ENCODE data around the gene PIP5KL1.

The PIP5KL1 gene

GRCh38 chr9:127971357-127972235 is 41.0 kb upstream of the PIP5KL1 start:
- no peaks in the 10 kb centered on the region for H3K27me3 Mint-ChIP-seq
- peaks cover 94% of the 10 kb centered on the region for H3K4me1 Mint-ChIP-seq
- peak overlapping the region; percentile 96 for H3K4me3 Mint-ChIP-seq
- no peaks in the 10 kb centered on the region for H3K36me3 Mint-ChIP-seq
- H3K9me3 Mint-ChIP-seq, result no peaks in the 10 kb centered on the region
- H3K27ac Mint-ChIP-seq, result peak overlapping the region; percentile 98

- Mint-ChIP-seq H3K27ac (peak overlapping the region; percentile 98), H3K27me3 (no peaks in the 10 kb centered on the region), H3K36me3 (no peaks in the 10 kb centered on the region), H3K9me3 (no peaks in the 10 kb centered on the region), H3K4me3 (peak overlapping the region; percentile 78), H3K4me1 (peaks cover 93% of the 10 kb centered on the region)
Observed at GRCh38 chr9:127970401-127971313, 40.1 kb upstream of the PIP5KL1 start.

GRCh38 chr9:127968700-127969383 is 38.3 kb upstream of the PIP5KL1 start:
- H3K4me3 Mint-ChIP-seq, result peak overlapping the region; percentile 78
- H3K9me3 Mint-ChIP-seq, result no peaks in the 10 kb centered on the region
- peak overlapping the region; percentile 98 for H3K27ac Mint-ChIP-seq
- H3K27me3 Mint-ChIP-seq, result no peaks in the 10 kb centered on the region
- peaks cover 95% of the 10 kb centered on the region for H3K4me1 Mint-ChIP-seq
- H3K36me3 Mint-ChIP-seq, result no peaks in the 10 kb centered on the region

GRCh38 chr9:127968042-127968441 is 37.5 kb upstream of the PIP5KL1 start:
- H3K36me3 Mint-ChIP-seq, result no peaks in the 10 kb centered on the region
- H3K27ac Mint-ChIP-seq, result peak overlapping the region; percentile 98
- H3K27me3 Mint-ChIP-seq, result no peaks in the 10 kb centered on the region
- H3K4me3 Mint-ChIP-seq, result peak overlapping the region; percentile 78
- H3K4me1 Mint-ChIP-seq, result peaks cover 98% of the 10 kb centered on the region
- no peaks in the 10 kb centered on the region for H3K9me3 Mint-ChIP-seq

- Mint-ChIP-seq H3K9me3 (no peaks in the 10 kb centered on the region), H3K27ac (peak overlapping the region; percentile 98), H3K4me3 (peak overlapping the region; percentile 88), H3K27me3 (no peaks in the 10 kb centered on the region), H3K36me3 (peaks cover 2% of the 10 kb centered on the region), H3K4me1 (peaks cover 98% of the 10 kb centered on the region)
Observed at GRCh38 chr9:127967151-127967809, 36.7 kb upstream of the PIP5KL1 start.

GRCh38 chr9:127966416-127967150 is 36.0 kb upstream of the PIP5KL1 start:
- Mint-ChIP-seq H3K27ac (peak overlapping the region; percentile 83), H3K9me3 (no peaks in the 10 kb centered on the region), H3K36me3 (peaks cover 2% of the 10 kb centered on the region), H3K27me3 (no peaks in the 10 kb centered on the region), H3K4me3 (peak overlapping the region; percentile 88), H3K4me1 (peaks cover 98% of the 10 kb centered on the region)

GRCh38 chr9:127965953-127966352 is 35.4 kb upstream of the PIP5KL1 start:
- Mint-ChIP-seq H3K4me1 (peaks cover 98% of the 10 kb centered on the region), H3K27me3 (no peaks in the 10 kb centered on the region), H3K9me3 (no peaks in the 10 kb centered on the region), H3K27ac (peak overlapping the region; percentile 99), H3K4me3 (peak overlapping the region; percentile 88), H3K36me3 (peaks cover 5% of the 10 kb centered on the region)

GRCh38 chr9:127963359-127964064 is 32.9 kb upstream of the PIP5KL1 start:
- H3K36me3 Mint-ChIP-seq, result peaks cover 10% of the 10 kb centered on the region
- H3K27me3 Mint-ChIP-seq, result no peaks in the 10 kb centered on the region
- H3K4me1 Mint-ChIP-seq, result peaks cover 98% of the 10 kb centered on the region
- peak overlapping the region; percentile 78 for H3K4me3 Mint-ChIP-seq
- H3K9me3 Mint-ChIP-seq, result no peaks in the 10 kb centered on the region
- H3K27ac Mint-ChIP-seq, result peak overlapping the region; percentile 99

GRCh38 chr9:127963041-127963358 is 32.4 kb upstream of the PIP5KL1 start:
- Mint-ChIP-seq H3K36me3 (peaks cover 10% of the 10 kb centered on the region), H3K27me3 (no peaks in the 10 kb centered on the region), H3K4me1 (peaks cover 98% of the 10 kb centered on the region), H3K4me3 (peak overlapping the region; percentile 78), H3K9me3 (no peaks in the 10 kb centered on the region), H3K27ac (peak overlapping the region; percentile 99)

GRCh38 chr9:127962278-127962677 is 31.7 kb upstream of the PIP5KL1 start:
- H3K27ac Mint-ChIP-seq, result peak overlapping the region; percentile 99
- no peaks in the 10 kb centered on the region for H3K9me3 Mint-ChIP-seq
- H3K27me3 Mint-ChIP-seq, result no peaks in the 10 kb centered on the region
- H3K4me3 Mint-ChIP-seq, result peak overlapping the region; percentile 78
- H3K4me1 Mint-ChIP-seq, result peaks cover 98% of the 10 kb centered on the region
- H3K36me3 Mint-ChIP-seq, result peaks cover 12% of the 10 kb centered on the region

- peaks cover 98% of the 10 kb centered on the region for H3K4me1 Mint-ChIP-seq
- no peaks in the 10 kb centered on the region for H3K9me3 Mint-ChIP-seq
- H3K27me3 Mint-ChIP-seq, result no peaks in the 10 kb centered on the region
- peaks cover 12% of the 10 kb centered on the region for H3K36me3 Mint-ChIP-seq
- peak overlapping the region; percentile 46 for H3K4me3 Mint-ChIP-seq
- peak overlapping the region; percentile 99 for H3K27ac Mint-ChIP-seq
Observed at GRCh38 chr9:127961613-127962155, 31.1 kb upstream of the PIP5KL1 start.

GRCh38 chr9:127961155-127961490 is 30.5 kb upstream of the PIP5KL1 start:
- Mint-ChIP-seq H3K27ac (peak overlapping the region; percentile 99), H3K4me3 (peak overlapping the region; percentile 46), H3K4me1 (peaks cover 94% of the 10 kb centered on the region), H3K9me3 (no peaks in the 10 kb centered on the region), H3K27me3 (no peaks in the 10 kb centered on the region), H3K36me3 (peaks cover 12% of the 10 kb centered on the region)

- H3K27ac Mint-ChIP-seq, result peak overlapping the region; percentile 99
- peak overlapping the region; percentile 72 for H3K4me3 Mint-ChIP-seq
Observed at GRCh38 chr9:127960410-127961154, 30.0 kb upstream of the PIP5KL1 start.

More at GRCh38 chr9:127960410-127961154, 30.0 kb upstream of the PIP5KL1 start:
- Mint-ChIP-seq H3K27me3 (no peaks in the 10 kb centered on the region), H3K9me3 (no peaks in the 10 kb centered on the region), H3K4me1 (peaks cover 95% of the 10 kb centered on the region), H3K36me3 (peaks cover 12% of the 10 kb centered on the region)

Data from activated naive CD4-positive, alpha-beta T cell treated with anti-CD3 and anti-CD28 coated beads, Interleukin-2, amount 50 U/mL, for 24 hours (primary cell).